NCI-H345 (cell line): ENCODE measurements around the gene CHMP6.
"Not testable (repeated sequence)": the region's sequence is repeated elsewhere in the genome, so short reads cannot be mapped to it uniquely, and the experiment has no call there.

Experiments used
- DNase-seq: peaks from one replicate; lab custom pipeline; 2025; lab: John Stamatoyannopoulos, UW

Gene CHMP6

DNA sequence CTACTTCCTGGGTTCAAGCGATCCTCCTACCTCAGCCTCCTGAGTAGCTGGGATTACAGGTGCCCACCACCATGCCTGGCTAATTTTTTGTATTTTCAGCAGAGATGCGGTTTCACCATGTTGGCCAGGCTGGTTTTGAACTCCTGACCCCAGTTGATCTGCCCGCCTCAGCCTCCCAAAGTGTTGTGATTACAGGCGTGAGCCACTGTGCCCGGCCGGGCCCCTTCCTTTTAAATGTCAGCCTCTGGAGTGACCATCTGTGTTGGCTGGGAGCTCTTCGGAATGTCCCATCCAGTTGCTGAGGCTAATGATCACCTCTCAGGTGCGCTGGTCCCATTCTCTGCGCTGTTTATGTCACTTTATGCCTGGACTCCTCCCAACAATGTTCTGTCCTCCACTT, 38.7 kb downstream of the CHMP6 start:
- not testable (repeated sequence) for DNase-seq

DNA sequence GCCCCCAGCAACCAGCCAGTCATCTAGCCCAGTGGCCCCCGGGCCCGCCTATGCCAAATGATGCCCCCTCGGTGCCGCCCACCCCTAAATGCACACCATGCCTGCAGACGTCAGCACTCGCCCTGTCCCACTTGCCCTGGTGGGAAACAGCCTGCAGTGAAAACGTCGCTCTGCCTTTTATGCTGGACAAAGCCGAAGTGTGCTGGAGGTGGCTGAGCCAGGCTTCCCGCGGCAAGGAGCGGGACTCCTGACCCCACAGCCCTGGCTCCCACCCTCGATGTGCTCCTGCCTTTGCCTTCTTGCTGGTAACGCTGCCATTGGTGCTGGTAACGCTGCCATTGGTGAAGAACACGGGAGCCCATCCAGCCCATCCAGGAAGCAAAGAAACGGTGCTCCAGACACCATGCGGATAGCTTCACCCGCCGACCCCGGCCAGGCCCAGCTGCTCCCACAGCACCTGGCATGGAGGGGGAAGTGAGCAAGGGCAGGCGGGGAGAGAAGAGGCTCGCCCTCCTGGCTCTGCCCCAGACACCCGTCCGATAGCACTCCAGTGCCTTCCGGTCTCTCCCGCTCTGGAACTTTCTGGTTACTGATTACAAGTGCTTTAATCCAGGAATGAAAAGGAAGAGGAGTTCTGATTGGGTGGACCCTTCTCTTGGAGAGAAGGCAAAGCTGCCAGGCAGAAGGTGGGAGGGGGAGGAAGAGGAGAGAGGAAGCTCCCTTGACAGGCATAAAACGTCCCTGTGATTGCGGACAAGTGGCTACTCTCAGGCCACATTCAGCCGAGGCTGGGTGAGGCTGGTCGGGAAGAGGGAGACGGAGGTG, 39.3 kb downstream of the CHMP6 start:
- no peak for DNase-seq

DNA sequence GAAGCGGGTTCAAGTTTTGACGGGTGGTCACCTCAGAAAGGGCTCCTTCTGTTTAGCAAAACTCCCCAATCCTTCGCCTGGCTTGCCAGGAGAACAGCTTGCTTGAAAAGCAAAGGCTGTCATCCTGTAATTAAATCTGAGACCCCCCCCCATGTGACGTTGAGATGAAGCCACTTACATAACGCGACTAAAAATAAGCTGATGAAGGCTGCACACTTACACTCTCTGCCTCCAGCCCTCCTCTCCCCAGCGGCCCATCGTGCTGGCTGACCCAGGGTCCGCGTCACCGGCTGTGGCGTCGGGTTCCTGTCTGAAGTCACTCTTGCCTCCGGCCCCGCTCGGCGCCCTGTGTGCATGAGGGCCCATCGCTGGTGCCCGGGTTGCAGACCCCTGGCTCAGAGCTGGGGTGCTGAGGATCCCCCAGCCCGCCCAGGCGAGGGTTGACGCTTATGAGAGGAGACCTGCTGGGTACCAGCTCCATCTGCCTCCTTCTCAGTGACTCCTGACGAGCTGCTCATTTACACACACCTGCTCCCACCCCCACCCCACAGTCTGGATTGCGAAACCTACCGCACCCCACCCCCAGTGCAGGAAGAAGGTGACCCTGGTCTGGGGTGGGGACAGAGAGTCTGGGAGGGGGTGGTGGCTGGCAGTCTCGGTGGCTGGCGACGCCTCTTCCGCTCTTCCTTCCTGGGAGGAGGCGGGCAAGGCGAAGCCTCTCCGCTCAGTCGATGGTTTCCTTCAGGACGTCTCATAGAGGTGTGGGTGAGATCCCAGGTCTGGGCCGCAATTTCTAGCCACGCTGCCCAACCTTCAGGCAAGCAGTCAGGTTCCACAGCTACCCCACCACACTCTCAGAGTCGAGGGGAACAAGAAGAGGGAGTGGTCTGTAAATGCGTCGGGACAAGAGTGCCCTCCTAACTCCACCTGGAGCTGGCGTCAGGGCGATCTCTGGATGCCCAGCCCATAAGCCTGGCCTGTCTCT, 40.2 kb downstream of the CHMP6 start:
- DNase-seq = no peak

- no peak for DNase-seq
Observed at GRCh38 chr17:81032641-81033480, 41.2 kb downstream of the CHMP6 start.

- no peak for DNase-seq
Observed at GRCh38 chr17:81033535-81034167, 42.0 kb downstream of the CHMP6 start.

DNA sequence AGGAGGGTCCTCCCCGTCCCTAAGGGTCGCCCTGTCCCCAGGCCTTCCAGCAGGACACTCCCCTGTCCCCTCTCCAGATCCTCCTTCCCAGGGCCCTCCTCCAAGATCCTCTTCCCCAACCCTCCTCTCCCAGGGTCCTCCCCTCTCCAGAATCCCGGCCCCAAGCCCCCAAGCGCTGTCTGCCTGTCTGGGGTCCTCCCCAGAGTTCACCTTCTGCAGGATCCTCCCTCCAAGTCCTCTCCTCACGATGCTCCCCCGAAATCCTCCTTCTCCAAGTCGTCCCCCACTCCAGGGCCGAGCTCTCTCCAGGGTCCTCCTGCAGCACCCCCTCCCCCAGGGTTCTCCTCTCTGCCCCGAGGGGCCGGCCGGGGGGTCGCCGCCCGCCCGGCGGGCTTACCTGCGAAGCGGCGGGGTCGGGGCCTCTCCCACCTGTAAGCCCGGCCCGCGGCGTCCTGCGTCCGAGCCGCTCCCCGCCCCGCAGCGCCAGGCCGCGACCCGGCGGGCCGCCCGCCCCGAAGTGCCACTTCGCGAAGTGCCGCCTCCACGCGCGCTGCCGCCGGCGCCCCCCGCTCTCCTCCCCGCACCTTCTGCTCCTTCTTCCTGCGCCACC, 42.6 kb downstream of the CHMP6 start:
- no peak for DNase-seq

- DNase-seq = peak; percentile 98
Observed at GRCh38 chr17:81034779-81035520, 43.3 kb downstream of the CHMP6 start, which contains the start of gene BAIAP2. Gene BAIAP2 (plus strand): TSS chr17:81035151. CDS start chr17:81035255, 104 bp downstream.

GRCh38 chr17:81035521-81036196, 44.0 kb downstream of the CHMP6 start:
- DNase-seq = no peak

GRCh38 chr17:81036197-81036941, 44.7 kb downstream of the CHMP6 start:
- DNase-seq = no peak

DNA sequence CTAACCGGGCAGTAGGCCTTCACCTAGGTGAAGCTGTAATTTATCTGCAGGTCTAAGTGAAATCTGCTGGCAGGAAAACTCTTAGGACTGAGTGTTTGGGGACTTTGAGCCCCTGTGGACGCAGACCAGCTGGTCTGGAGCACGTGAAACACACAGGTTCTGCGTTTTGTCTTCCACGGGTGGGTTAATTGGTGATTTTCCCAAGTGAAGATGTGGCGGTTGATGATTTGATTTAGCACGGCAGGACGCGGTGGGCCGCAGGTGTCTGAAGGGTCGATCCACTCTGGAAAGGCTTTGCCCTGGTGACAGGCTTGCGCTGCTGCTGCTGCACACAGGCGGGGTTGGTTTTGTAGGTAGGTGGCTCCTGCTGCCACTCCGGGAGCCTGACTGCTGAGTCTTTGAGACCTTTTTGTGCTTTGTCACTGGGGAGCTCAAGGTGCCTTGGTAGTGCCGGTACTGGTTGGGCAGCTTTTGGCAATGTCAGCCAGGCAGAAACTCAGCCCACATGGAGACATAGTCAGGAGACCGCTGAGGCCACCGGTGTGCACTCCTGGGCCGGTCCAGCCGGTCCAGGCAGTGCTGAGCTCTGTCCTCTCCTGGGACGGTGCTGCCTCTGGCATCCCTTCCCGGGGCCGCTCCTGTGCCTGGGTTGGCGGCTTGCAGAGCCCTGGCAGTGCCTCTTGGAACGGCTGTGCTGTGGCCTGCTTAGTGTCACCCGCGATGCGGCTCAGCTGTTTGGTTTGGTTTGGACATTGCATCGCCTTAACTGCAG, 45.6 kb downstream of the CHMP6 start:
- no peak for DNase-seq

GRCh38 chr17:81037798-81038733, 46.4 kb downstream of the CHMP6 start:
- no peak for DNase-seq

DNA sequence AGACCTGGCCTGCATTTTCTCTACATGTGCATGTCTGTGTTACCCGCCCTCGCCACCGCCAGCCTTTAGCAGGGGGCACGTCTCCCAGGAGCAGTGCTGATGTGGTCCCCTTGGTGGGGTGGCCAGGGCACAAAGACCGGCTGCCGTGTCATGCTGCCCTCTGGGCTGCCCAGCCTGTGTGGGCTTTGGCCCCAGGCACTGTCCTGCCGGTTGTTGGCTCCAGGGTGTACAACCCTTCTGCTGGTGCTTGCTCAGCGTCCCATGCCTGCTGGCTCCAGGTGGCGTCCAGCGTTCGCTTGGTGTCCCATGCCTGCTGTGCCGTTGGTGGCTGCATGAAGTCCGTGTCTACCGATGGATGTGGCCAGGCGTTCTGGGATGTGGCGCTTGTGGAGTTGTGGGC, 47.5 kb downstream of the CHMP6 start:
- DNase-seq = no peak

- no peak for DNase-seq
Observed at GRCh38 chr17:81039854-81040758, 48.5 kb downstream of the CHMP6 start.

GRCh38 chr17:81040791-81041337, 49.2 kb downstream of the CHMP6 start:
- no peak for DNase-seq

DNA sequence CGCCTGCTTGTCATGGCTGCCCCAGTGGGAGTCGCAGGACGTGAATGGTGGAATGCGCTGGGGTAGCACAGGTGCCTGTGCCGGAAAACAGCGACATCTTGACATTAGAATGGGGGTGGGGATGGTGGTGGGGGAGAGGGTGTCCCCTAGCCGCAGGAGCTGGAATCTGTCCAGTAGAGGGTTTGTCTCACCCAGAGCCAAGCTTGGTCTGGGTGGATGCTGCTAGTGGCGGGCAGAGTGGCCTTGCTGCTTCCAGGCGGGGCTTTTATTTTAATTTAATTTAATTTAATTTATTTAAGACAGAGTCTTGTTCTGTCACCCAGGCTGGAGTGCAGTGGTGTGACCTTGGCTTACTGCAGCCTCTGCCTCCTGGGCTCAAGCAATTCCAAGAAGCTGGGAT, 51.0 kb downstream of the CHMP6 start:
- DNase-seq = no peak

- DNase-seq = no peak
Observed at GRCh38 chr17:81043319-81043724, 51.7 kb downstream of the CHMP6 start.
